ENCODE results near the gene TBC1D4.

DNA sequence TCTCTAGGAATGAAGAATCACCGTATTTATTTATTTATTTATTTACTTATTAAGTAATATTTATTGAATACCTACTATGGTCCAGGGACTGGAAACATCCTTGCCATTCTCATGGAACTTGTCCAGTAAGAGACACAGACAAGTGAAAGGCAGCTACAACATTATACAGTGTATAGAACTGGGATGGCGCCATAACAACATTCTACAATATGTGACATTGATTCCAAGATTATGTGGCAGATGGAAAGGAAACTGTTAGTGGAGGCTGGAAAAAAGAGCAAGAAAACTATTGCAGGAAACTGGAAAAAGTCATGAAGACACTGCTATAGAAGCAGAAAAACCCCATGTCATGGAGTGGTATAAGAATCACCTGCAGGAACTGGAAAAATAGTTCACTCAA lies 9.4 kb upstream of the TBC1D4 start:
- TF ChIP-seq, protein P1, sequence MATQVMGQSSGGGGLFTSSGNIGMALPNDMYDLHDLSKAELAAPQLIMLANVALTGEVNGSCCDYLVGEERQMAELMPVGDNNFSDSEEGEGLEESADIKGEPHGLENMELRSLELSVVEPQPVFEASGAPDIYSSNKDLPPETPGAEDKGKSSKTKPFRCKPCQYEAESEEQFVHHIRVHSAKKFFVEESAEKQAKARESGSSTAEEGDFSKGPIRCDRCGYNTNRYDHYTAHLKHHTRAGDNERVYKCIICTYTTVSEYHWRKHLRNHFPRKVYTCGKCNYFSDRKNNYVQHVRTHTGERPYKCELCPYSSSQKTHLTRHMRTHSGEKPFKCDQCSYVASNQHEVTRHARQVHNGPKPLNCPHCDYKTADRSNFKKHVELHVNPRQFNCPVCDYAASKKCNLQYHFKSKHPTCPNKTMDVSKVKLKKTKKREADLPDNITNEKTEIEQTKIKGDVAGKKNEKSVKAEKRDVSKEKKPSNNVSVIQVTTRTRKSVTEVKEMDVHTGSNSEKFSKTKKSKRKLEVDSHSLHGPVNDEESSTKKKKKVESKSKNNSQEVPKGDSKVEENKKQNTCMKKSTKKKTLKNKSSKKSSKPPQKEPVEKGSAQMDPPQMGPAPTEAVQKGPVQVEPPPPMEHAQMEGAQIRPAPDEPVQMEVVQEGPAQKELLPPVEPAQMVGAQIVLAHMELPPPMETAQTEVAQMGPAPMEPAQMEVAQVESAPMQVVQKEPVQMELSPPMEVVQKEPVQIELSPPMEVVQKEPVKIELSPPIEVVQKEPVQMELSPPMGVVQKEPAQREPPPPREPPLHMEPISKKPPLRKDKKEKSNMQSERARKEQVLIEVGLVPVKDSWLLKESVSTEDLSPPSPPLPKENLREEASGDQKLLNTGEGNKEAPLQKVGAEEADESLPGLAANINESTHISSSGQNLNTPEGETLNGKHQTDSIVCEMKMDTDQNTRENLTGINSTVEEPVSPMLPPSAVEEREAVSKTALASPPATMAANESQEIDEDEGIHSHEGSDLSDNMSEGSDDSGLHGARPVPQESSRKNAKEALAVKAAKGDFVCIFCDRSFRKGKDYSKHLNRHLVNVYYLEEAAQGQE (IDR thresholded peaks at IDR 0.05; ENCODE audit: insufficient read depth in 1 of 2, low read depth in 2 of 2, low read length in 2 of 2), result no peak
- TF ChIP-seq POLR2AphosphoS5 (IDR thresholded peaks at IDR 0.05; ENCODE audit: low read depth, low read length), result no peak
- no peak for TF ChIP-seq TAF1 (IDR thresholded peaks at IDR 0.05; ENCODE audit: borderline replicate concordance, insufficient read depth, low read length)
- no peak for TF ChIP-seq SIN3A (IDR thresholded peaks at IDR 0.05; ENCODE audit: borderline replicate concordance, insufficient read depth, low read length)
